Stimulated activated CD4-positive, alpha-beta T cell treated with anti-CD3 and anti-CD28 coated beads, Interleukin-4, amount 100 ng/mL, for 1 hour (primary cell): ENCODE results near the gene FGF2.
A peak's percentile ranks its signal among the peaks of the same experiment; 100 is the strongest.
"Not testable (repeated sequence)": the region's sequence is repeated elsewhere in the genome, so short reads cannot be mapped to it uniquely, and the experiment has no call there.

ENCODE experiments used
- DNase-seq: peaks from one replicate; pipeline ENCODE4 v3.0.0-alpha.2; 2020

Gene FGF2

DNA sequence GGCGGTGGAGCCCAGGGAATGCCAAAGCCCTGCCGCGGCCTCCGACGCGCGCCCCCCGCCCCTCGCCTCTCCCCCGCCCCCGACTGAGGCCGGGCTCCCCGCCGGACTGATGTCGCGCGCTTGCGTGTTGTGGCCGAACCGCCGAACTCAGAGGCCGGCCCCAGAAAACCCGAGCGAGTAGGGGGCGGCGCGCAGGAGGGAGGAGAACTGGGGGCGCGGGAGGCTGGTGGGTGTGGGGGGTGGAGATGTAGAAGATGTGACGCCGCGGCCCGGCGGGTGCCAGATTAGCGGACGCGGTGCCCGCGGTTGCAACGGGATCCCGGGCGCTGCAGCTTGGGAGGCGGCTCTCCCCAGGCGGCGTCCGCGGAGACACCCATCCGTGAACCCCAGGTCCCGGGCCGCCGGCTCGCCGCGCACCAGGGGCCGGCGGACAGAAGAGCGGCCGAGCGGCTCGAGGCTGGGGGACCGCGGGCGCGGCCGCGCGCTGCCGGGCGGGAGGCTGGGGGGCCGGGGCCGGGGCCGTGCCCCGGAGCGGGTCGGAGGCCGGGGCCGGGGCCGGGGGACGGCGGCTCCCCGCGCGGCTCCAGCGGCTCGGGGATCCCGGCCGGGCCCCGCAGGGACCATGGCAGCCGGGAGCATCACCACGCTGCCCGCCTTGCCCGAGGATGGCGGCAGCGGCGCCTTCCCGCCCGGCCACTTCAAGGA lies at the start of gene FGF2:
FGF2 (plus strand) TSS at position 279 of the 705 bp plus-strand sequence; CDS start at position 623, 344 bp downstream.
- DNase-seq, result peak; percentile 30

DNA sequence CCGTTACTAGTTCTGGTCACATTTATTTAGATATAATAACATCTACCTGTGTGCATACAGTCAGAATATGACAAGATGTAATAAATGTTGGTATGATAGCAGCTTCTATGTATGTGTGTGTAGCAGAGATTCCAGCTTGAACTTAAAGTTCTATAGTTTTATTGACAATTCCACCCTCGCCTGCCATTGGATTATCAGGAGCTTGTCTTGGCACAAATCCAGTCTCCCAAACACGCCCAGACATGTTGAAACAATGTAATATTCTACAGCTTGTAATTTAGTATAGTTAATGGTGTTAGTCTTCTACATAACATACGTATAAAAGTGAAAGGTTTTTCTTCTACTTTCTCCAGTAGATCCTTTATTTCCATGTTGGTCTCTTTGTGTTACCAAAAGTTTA lies 49.7 kb upstream of the FGF2 start:
- DNase-seq, result no peak

DNA sequence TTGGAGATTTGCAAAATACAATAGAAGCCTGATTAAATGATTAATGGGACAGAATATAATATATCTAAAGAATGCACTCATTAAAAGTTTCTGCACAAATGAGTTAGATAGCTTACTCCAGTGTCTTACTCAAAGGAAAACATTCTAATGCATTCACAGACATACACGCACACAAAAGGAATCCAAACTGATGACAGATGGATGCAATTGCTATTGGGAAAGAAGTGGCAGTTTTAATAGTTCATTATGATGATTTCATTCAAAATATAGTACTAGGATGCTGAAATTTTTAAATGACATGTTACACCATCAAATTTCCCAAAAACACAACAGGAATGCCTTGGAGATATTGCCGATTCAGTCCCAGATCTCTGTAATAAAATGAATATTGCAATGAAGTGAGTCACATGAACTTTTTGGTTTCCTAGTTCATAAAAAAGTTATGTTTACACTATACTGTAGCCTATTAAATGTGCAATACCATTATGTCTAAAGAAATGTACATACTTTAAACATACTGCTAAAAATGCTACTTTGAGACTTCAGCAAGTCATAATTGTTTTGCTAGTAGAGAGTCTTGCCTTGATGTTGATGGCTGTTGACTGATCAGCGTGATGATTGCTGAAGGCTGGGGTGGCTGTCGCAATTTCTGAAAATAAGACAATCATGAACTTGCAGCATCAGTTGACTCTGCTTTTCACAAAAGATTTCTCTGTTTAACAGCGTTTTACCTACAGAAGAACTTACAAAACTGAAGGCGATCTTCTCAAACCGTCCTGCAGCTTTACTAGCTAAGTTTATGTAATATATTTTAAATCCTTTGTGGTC lies 48.6 kb upstream of the FGF2 start:
- DNase-seq, result no peak

DNA sequence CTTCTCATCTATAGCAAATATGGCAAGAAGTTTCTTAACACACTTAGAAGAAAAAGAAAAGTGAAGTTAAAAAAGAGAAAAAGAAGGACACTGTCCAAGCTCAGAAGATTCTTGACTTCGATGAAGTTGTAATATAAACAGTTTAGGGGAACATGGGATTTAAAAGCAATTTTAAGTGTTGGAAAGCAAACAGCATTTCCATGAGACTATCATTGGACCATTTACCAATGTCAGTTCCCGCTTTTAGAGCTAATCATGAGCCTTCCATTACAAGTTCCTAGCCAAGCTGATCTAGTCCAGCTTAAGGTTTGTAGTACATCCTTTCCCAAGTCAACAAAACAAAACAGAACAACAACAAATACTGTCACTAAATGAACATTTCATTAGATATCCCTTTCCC lies 45.1 kb upstream of the FGF2 start:
- DNase-seq, result no peak

DNA sequence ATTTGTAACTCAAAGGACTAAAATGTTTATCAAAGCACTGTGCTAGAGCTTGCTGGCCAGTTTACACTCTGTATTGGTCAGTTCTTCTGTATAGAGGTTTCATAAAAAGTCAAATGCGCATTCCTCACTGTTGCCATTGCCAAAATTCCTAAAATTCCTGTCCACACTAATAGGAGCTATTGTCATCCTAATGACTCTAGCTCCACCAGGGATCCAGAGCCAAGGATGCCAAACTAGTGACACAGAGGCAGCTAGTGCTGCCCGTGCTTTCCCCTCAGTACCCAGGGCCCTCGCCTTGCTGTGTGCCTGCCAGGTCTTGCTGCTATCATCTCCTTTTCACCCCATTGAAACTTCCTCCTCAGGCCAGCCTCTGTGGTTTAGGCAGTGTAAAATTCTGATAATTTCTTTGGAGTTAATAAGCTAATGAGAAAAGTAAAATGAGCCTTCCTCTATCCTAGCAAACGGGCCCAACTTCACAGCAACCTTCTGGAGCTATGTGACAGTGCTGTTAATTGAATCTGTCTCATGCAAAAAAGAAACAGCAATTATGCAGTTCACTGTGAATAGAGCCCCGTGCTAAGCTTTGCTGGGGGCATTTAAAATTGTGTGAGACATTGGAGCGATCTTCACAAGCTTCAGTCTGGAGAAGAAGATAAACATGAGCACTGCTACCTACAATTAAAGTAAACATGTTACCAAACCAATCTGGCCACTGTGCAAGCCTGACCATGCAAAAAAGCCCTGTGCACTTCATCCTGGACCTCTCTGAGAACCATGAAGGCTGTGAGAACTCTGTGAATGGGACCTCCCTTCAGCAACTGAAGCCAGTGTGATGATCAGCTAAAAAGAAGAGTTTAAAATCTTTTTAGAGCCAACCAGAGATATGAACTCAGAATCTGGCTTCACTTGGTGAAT lies 43.1 kb upstream of the FGF2 start:
- DNase-seq, result no peak

DNA sequence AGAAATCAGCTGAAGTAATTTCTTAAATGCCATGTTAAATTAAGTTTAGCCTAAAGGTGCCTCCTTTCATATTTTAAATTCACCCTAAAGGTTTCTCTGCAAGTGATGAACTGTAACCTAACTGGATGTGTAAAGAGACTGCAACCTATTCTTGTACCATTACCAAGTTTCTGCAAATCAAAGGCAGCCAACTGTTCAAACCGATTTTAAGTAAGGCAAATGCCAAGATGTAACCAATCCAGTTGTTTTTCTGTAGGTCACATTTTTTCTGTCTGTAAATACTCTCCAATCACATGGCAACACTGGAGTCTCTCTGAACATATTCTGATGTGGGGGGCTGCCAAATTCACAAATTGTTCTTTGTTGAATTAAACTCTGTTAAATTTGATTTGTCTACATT lies 42.4 kb upstream of the FGF2 start:
- DNase-seq, result no peak

DNA sequence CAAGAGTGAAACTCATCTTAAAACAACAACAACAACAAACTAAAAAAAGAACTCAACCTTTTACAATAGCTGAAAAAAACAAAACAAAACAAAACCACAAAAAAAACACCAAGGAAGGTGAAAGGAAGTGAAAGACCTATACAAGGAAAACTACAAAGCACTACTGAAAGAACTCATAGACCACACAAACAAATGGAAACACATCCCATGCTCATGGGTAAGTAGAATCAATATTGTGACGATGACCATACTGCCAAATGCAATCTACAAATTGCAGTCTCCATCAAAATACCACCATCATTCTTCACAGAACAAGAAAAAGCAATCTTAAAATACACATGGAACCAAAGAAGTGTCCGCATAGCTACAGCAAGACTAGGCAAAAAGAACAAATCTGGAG lies 41.5 kb upstream of the FGF2 start:
- no peak for DNase-seq

DNA sequence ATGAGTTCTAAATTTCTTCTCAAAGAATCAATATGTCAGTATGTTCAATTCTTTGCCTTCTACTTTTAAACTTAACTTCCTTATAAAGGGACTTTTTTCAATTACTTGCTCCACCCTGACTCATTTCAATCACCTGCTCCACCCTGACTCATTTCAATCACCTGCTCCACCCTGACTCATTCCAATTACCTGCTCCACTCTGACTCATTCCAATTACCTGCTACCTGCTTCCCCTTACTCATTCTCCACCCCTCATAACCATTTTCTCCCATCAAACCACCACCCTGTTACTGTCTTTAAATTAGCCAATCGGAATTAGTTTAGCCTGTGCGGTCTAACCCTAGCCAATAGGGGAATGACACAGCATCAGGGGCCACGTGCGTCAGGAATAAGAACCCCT lies 40.3 kb upstream of the FGF2 start:
- DNase-seq, result not testable (repeated sequence)

DNA sequence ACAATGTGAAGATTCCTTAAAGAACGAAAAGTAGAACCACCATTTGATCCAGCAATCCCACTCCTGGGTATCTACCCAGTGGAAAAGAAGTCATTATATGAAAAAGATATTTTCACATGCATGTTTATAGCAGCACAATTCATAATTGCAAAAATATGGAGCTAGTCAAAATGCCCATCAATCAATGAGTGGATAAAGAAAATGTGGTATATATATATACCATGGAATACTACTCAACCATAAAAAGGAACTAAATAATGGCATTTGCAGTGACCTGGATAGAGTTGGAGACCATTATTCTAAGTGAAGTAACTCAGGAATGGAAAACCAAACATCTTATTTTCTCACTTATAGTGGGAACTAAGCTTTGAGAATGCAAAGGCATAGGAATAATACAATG lies 39.7 kb upstream of the FGF2 start:
- not testable (repeated sequence) for DNase-seq

DNA sequence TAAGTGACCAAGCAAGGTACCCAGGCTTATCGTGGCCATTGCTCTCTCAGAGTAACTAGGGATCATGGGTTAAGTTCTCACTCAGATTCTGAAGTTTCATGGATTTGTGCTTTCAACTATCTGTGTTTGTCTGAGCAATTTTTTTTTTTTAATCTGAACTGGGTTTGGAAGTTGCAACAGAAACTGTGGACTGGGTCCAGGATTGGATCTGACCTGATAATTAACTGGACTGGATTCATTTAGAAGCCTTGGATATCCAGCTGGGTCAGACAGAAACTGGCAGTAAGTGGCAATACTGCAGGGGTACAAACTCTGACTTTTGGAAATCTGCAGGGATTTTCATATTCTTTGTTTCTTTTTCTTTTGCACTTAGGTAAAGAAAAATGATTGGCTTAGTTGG lies 38.7 kb upstream of the FGF2 start:
- DNase-seq, result no peak

DNA sequence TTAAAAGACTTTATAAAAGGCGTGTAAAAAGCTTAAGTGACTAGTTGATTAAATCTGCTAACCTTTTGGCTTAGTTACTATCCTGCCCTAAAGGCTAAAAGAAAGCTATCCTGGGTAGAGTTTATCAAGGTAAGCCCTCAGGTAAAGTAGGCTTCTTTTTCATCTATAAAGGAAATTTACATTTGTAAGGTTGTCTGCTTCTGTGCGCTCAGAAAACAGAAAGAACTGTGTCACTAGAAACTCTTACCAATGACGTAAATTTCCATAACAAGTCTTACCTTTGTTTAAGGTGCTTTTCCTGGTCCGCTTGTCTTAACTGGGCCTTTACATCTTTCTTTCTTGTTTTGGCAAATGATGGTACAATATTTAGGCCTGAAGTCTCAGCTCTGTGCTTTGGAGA lies 37.7 kb upstream of the FGF2 start:
- DNase-seq, result no peak

DNA sequence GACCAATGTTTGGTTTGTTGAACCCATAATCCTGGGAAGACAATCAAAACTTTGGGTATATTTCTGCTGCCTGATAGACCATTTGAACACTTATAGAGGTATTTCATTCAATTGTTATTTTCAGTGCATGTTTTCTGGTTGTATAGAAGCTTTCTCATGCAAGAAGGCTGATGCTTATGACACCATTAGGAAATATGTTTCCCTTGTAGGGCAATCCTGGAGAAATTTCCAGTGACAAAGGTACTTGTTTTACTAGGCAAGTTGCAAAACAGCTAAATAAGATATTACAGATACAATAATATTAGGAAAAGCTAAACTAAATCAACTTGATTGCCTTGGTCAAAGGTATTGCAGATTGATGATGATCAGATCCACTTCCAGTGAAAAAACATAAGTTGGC lies 32.8 kb upstream of the FGF2 start:
- DNase-seq, result no peak

DNA sequence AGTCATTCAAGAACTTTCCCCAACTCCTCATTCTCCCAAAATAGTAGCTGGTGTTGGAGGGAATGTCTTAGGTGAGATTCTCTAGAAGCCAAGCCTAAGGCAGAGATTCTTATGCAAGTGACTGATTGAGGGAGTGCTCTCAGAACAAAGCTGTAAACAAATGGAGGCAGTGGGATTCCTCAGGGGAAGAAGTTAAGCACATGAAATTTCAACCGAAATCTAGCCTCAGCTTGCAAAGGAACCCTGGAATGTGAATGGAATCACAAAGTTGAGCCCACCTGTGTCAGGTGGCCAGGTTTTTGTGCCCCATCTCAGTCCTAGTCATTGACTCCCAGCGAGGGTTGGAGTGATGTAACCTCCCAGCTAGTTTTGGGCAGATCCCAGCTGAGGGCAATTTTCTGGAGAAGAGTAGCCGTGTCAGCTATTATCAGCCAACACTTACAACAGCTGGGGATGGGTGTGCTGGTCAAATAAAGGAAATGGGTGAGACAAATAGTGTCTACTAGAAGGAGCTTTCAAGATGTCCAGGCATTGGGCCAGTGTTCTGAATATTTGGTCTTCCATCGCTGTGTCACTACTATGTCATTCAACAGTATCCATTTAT lies 29.7 kb upstream of the FGF2 start:
- no peak for DNase-seq

DNA sequence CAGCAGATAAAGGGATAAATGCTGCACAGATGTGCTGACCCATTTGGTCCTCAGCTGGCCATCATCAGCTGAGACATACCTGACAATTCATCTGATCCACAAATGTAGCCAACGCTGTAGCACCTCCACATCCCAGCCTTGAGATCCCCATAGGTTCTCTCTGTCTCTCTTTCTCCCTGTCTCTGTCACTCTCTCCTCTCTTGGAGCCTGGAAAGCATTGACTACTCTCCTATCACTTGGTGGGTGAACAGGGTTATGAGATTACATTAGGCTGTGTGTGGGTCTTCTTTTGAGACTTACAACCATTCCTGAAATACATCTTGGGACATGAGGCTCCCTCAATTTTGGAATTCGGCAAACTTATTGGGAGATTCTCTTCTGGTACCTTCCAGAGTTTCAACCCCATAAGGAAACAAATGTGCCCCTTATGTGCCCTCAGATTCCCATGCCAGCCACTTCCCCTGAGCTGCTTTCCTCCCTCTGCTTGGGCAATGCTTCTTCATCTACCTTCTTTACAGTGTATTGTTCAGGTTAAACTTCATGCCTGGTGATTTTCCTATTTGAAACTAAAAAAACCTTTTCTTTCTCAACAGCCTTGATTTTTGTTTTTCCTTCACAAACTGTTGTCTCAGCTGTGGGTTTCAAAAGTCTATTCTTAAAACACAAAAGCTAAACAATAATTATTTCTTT lies 29.1 kb upstream of the FGF2 start:
- no peak for DNase-seq

DNA sequence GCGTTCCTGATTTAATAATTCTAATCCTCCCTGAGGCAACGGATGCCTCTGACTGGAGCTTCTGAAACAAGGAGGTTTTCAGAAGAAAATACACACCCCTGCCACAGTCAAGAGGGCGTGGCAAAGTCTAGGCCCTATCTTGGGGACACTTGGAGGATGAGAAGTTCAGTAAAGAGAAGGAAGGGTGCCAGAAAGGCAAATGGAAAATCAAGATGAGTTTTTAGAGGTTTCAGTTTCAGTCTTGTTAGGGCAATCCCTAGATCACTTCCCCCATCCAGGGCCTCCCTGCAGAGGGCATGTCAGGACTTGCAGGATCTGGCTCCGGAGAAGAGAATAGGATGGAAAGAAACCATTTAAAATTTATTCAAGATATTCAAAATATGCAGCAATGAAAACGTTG lies 28.5 kb upstream of the FGF2 start:
- no peak for DNase-seq

DNA sequence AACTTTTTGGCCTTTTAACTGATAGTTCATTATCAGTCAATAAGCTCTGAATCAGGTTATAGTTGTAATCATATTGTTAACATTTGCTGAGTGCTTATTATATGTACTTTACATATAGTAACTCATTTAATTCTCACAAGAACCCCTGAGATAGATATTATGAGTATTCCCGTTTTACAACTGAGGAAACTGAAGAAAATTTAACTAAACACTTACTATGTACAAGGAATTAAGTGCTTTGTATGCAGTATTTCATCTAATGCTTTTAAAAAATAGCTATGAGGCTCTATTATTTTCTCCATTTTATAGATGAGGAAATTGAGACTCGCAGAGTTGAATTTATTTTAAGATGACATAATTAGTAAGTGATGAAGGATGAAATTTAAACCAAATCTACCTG lies 27.7 kb upstream of the FGF2 start:
- DNase-seq, result no peak

DNA sequence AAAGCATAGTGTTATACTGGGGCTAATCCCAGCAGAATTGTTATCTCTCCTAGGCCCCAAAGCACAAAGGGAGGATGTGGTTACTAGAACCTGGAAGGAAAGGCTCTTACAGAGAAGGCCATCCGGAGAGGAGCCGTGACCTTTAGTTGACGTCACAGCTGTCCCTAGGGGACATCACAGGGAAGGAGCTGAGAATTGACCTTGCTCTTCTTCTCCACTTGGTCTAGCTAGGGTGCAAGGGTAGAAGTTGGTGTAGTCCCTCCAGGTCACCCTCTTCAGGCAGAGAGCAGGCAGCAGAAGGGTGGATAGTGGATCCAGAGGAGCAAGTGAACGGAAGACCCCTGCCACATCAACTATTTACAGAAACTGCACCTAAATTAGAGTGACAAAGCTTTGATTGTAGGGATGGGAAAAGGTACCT lies 22.8 kb upstream of the FGF2 start:
- no peak for DNase-seq

DNA sequence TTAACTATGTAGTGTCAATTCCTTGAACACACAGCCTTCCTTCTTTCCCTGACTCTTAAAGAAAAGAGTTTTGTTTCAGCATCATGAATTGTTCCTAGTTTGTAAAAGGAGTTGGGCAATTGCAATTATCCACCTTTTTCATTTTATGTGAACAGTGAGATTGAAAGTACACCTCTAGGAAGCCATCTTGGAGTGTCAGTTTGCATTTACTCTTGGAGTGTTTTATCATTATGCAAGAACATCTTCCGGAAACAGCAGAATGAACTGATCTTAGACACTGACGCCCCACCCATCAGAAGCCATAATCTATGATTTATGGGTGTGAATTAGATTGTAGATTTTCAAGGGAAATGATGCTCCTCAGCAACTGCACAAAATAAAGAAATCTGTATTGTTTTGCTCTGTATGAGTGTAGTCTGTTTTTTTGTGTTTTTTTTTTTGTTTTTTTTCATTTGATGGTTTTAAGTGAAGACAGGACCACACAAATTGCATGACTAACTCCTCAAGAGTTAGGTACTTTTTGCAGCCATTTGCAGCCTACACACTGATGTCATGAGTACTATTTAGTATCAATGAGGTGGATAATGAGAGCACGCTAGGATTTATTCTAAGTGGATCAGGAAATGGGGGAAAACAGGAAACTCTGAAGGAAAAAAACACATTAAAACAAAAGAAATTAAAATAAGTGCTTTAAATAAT lies 19.5 kb upstream of the FGF2 start:
- DNase-seq, result no peak

DNA sequence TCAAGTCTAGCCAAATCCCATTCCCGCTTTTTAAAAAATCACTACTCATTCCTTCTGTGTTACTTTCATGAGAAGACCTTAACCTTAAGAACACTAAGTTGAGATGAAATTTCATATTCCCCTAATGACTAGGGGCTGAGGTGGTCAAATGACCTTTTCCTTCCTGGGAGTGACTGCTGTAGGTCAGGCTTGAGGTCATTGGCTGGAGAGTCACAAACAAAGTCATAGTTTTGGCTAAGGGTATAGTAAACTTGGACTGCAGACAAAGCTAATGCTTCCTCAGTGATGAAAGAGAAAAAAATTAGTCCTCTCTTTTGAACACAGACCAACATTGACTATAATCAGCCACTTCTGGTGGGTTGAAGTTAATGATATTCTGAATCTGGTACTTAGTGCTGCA lies 16.0 kb upstream of the FGF2 start:
- DNase-seq, result no peak

DNA sequence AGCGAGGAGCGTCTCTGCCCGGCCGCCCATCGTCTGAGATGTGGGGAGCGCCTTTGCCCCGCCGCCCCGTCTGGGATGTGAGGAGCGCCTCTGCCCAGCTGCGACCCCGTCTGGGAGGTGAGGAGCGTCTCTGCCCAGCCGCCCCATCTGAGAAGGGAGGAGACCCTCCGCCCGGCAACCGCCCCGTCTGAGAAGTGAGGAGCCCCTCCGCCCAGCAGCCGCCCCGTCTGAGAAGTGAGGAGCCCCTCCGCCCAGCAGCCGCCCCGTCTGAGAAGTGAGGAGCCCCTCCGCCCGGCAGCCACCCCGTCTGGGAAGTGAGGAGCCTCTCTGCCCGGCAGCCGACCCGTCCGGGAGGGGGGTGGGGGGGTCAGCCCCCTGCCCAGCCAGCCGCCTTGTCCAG lies 14.8 kb upstream of the FGF2 start:
- not testable (repeated sequence) for DNase-seq

DNA sequence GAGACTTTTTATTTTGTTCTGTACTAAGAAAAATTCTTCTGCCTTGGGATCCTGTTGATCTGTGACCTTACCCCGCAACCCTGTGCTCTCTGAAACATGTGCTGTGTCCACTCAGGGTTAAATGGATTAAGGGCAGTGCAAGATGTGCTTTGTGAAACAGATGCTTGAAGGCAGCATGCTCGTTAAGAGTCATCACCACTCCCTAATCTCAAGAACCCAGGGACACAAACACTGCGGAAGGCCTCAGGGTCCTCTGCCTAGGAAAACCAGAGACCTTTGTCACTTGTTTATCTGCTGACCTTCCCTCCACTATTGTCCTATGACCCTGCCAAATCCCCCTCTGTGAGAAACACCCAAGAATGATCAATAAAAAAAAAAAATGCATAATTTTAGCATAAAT lies 13.8 kb upstream of the FGF2 start:
- DNase-seq, result not testable (repeated sequence)

DNA sequence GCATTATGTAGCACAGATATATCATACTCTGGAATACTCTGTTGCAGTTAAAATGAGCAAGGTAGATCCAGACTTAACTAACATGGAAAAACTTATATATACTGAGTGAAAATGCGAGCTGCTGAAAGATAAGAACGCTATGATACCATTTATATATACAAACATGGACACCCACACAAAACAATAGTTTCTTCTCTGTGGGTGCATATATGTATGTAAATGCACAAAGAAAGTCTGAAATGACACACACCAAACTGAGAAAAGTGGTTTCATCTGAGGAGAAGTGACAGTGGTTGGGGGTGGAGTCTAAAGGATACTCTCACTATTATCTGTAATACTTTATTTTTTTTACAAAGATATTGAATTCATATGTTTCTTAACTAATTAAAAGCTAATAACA lies 12.2 kb upstream of the FGF2 start:
- no peak for DNase-seq
